Retinal pigment epithelial cell (primary cell): ENCODE measurements around the gene GAK.
"Not testable (repeated sequence)": the region's sequence is repeated elsewhere in the genome, so short reads cannot be mapped to it uniquely, and the experiment has no call there.

ENCODE experiments used
- DNase-seq: peaks from one replicate; pipeline ENCODE4 v3.0.0-alpha.2; 2010; ENCODE audit warnings: low read depth
- H3K4me3 ChIP-seq: 2 replicates; pipeline ENCODE4 v1.5.1; 2011; ENCODE audit warnings: mild to moderate bottlenecking, low read length, control low read depth, moderate library complexity
- CTCF ChIP-seq: conservative IDR thresholded peaks from 2 replicates; pipeline ENCODE4 v1.5.1; 2011; ENCODE audit warnings: low read depth, low read length, control low read depth, inconsistent platforms

The GAK gene

GRCh38 chr4:929096-929765 is 2.9 kb downstream of the GAK start:
- H3K4me3 ChIP-seq = no peak overlapping the region
- TF ChIP-seq CTCF = no peak
- DNase-seq = no peak

- not testable (repeated sequence) for H3K4me3 ChIP-seq, DNase-seq
These were observed 4.5 kb downstream of the GAK start for GRCh38 chr4:927566-927965.

GRCh38 chr4:926538-926937 is 5.6 kb downstream of the GAK start:
- peak; percentile 64 for TF ChIP-seq CTCF
- DNase-seq = no peak
- H3K4me3 ChIP-seq = no peak overlapping the region

- DNase-seq = no peak
- TF ChIP-seq CTCF = no peak
- H3K4me3 ChIP-seq = no peak overlapping the region
These were observed 6.2 kb downstream of the GAK start for GRCh38 chr4:925771-926500.

- no peak for TF ChIP-seq CTCF
- no peak for DNase-seq
- no peak overlapping the region for H3K4me3 ChIP-seq
These were observed 6.9 kb downstream of the GAK start for GRCh38 chr4:925171-925570.

- no peak for TF ChIP-seq CTCF
- DNase-seq = no peak
- H3K4me3 ChIP-seq = no peak overlapping the region
These were observed 7.7 kb downstream of the GAK start for GRCh38 chr4:924107-925096.

- no peak for TF ChIP-seq CTCF
- no peak for DNase-seq
- H3K4me3 ChIP-seq = no peak overlapping the region
These were observed 10.2 kb downstream of the GAK start for GRCh38 chr4:921830-922331.

GRCh38 chr4:919004-919680 is 13.0 kb downstream of the GAK start:
- H3K4me3 ChIP-seq, DNase-seq: not testable (repeated sequence)

GRCh38 chr4:918591-918990 is 13.5 kb downstream of the GAK start:
- H3K4me3 ChIP-seq, DNase-seq: not testable (repeated sequence)
